Kidney (tissue), 14 donors: ENCODE data around the gene DNM1. TPM values are rescaled to one million over a fixed set of nuclear protein-coding genes. Genes with fewer than 3 reads are reported as not detected.
"Not testable (repeated sequence)": the region's sequence is repeated elsewhere in the genome, so short reads cannot be mapped to it uniquely, and the experiment has no call there.

Experiments
- DNase-seq, 5 donors: peaks; one replicate each; pipeline ENCODE4 v3.0.0-alpha.2; 2013 to 2020
- FAIRE-seq: peaks from 2 replicates; lab custom pipeline; 2012; peaks lifted over from hg19 to GRCh38; lab: Jason Lieb, UNC
- H3K27ac ChIP-seq, 2 donors: one replicate each; pipeline ENCODE4 v1.7.0; 2013; ENCODE audit warnings: low read depth in 2 of 2, low read length in 2 of 2, inconsistent platforms in 1 of 2
- H3K27me3 ChIP-seq: one replicate; pipeline ENCODE4 v1.7.1; 2013; ENCODE audit warnings: low read length, inconsistent platforms; ENCODE audit not compliant: control insufficient read depth, insufficient read depth
- H3K36me3 ChIP-seq, 3 donors: one replicate each; pipeline versions ENCODE4 v1.7.0 to v1.7.1; 2013; ENCODE audit warnings: low read length in 3 of 3, control low read depth in 1 of 3, inconsistent platforms in 1 of 3; ENCODE audit not compliant: insufficient read depth in 3 of 3, control insufficient read depth in 2 of 3
- H3K4me1 ChIP-seq, 3 donors: one replicate each; pipeline versions ENCODE4 v1.7.0 to v1.7.1; 2013; ENCODE audit warnings: low read length in 3 of 3, inconsistent platforms in 1 of 3, low read depth in 1 of 3; ENCODE audit not compliant: control insufficient read depth in 2 of 3, insufficient read depth in 2 of 3
- H3K4me3 ChIP-seq, 3 donors: one replicate each; pipeline versions ENCODE4 v1.7.0 to v1.8.1; 2013; ENCODE audit warnings: low read length in 3 of 3, control low read depth in 1 of 3, inconsistent platforms in 1 of 3
- H3K9ac ChIP-seq, 3 donors: one replicate each; pipeline versions ENCODE4 v1.7.0 to v1.7.1; 2013; ENCODE audit warnings: low read length in 3 of 3, control low read depth in 1 of 3, inconsistent platforms in 1 of 3
- H3K9me3 ChIP-seq, 3 donors: one replicate each; pipeline versions ENCODE4 v1.7.0 to v1.7.1; 2013; ENCODE audit warnings: low read length in 3 of 3, control low read depth in 1 of 3, inconsistent platforms in 1 of 3; ENCODE audit not compliant: control insufficient read depth in 2 of 3, insufficient read depth in 1 of 3
- CTCF ChIP-seq: IDR thresholded peaks from 3 replicates; pipeline ENCODE4 v1.5.1; 2012; ENCODE audit warnings: mild to moderate bottlenecking, moderate library complexity, borderline replicate concordance; ENCODE audit not compliant: insufficient read depth; ENCODE audit errors: extremely low read depth
- intact Hi-C: fragments of 100-400 bp; cut with DNase I; formaldehyde crosslinking; loops from one replicate; pipeline ENCODE4 v1.11.1; 2022
- polyA plus RNA-seq: library from polyadenylated mRNA; stranded (reverse); fragments of 350-450 nt; fragmentation: Illumina TruSeq; extraction: RNeasy Lipid Tissue Mini Kit (QIAGEN cat#74804); gene quantifications from one replicate; pipeline ENCODE4 v1.2.3, GENCODE V29; 2014; ENCODE audit warnings: low read depth, low replicate concordance; ENCODE audit not compliant: insufficient read depth
- total RNA-seq: library from RNA; stranded (reverse); fragmentation: NEBNext Ultra II Directional; extraction: Animal tissue kit (Norgen Biotek cat#: 25700); gene quantifications from one replicate; pipeline ENCODE4 v1.2.1, GENCODE V29; 2021
- donor health status: control.
- donor health status: control.
- donor health status: control.
- donor health status: control.
- donor health status: control.
- donor health status: DM: yes; HTN: yes; CAD: no.
- donor health status: Normal renal cell carcinoma (clear cell type).

DNM1 gene
- total and polyA plus RNA-seq, 2 donors from 2014 or later, result 7.3 to 22.6 TPM

GRCh38 chr9:128276008-128276573 is 72.9 kb downstream of the DNM1 start, which contains the start of gene SWI5:
Gene SWI5 (plus strand): TSS chr9:128276276.
- FAIRE-seq, result peak; percentile 47
- Histone ChIP-seq H3K27me3 (no peaks in the 10 kb centered on the region), H3K36me3 (peaks cover 2 to 11% (median 11%) of the 10 kb centered on the region in 3 donors), H3K9me3 (no peaks in the 10 kb centered on the region), H3K9ac (peak within 1 kb of the TSS; percentile 76 to 97 (median 77)), H3K4me1 (peaks cover 0 to 16% (median 3%) of the 10 kb centered on the region in 3 donors), H3K4me3 (peak within 1 kb of the TSS; percentile 80 to 95 (median 91)), H3K27ac (peak within 1 kb of the TSS; percentile 82 to 86)
- intact Hi-C loops, result no loop called here
- DNase-seq, result peak; percentile 99 to 100 (median 100)
- no peak for TF ChIP-seq CTCF

GRCh38 chr9:128276574-128277270 is 73.5 kb downstream of the DNM1 start:
- H3K4me1 ChIP-seq, result peaks cover 0 to 16% (median 3%) of the 10 kb centered on the region in 3 donors
- peak overlapping the region; percentile 68 to 97 (median 76) for H3K9ac ChIP-seq
- no peak for TF ChIP-seq CTCF
- peak overlapping the region; percentile 82 to 86 for H3K27ac ChIP-seq
- FAIRE-seq, result no peak
- no peaks in the 10 kb centered on the region for H3K27me3 ChIP-seq
- peak overlapping the region; percentile 73 to 95 (median 80) for H3K4me3 ChIP-seq
- peaks cover 2 to 11% (median 6%) of the 10 kb centered on the region in 3 donors for H3K36me3 ChIP-seq
- intact Hi-C loops, result no loop called here
- peak in 3 of 5 donors; percentile 46 to 84 (median 74) for DNase-seq
- no peaks in the 10 kb centered on the region for H3K9me3 ChIP-seq

- not testable (repeated sequence) for H3K4me3 ChIP-seq, FAIRE-seq
Measured at GRCh38 chr9:128279088-128280073, 76.2 kb downstream of the DNM1 start.

More at GRCh38 chr9:128279088-128280073, 76.2 kb downstream of the DNM1 start:
- intact Hi-C loops, H3K36me3 ChIP-seq, H3K9ac ChIP-seq, H3K27me3 ChIP-seq, H3K9me3 ChIP-seq: not testable (repeated sequence)
- Histone ChIP-seq H3K27ac (peak overlapping the region in 1 of 2 donors; percentile 47), H3K4me1 (peaks cover 0 to 13% (median 3%) of the 10 kb centered on the region in 3 donors)
- DNase-seq, result peak in 3 of 5 donors; percentile 31 to 70 (median 49)
